SK-N-MC (cell line): Measurements from ENCODE around the gene XPO4.

Source experiments
- DNase-seq: peaks from one replicate; pipeline ENCODE4 v3.0.0-alpha.2; 2011; ENCODE audit warnings: low read depth, low spot score
- H3K27ac ChIP-seq: fragments of 200-600 bp; sonication (generic); 2 replicates; pipeline ENCODE4 v1.5.1; 2016; ENCODE audit warnings: mixed run types
- H3K36me3 ChIP-seq: fragments of 200-600 bp; sonication (generic); 2 replicates; pipeline ENCODE4 v1.6.1; 2017; ENCODE audit warnings: antibody characterized with exemption, low read length, mixed read lengths; ENCODE audit not compliant: insufficient read depth
- H3K4me3 ChIP-seq: fragments of 200-600 bp; sonication (generic); 2 replicates; pipeline ENCODE4 v1.5.1; 2016
- H3K9ac ChIP-seq: fragments of 200-600 bp; sonication (generic); 2 replicates; pipeline ENCODE4 v1.8.0; 2017; ENCODE audit warnings: mixed run types, mixed read lengths; ENCODE audit not compliant: insufficient read length
- H3K9me3 ChIP-seq: fragments of 200-600 bp; sonication (generic); 2 replicates; pipeline ENCODE4 v1.6.1; 2017; ENCODE audit warnings: low read depth, mild to moderate bottlenecking, antibody characterized with exemption, low read length, moderate library complexity, mixed read lengths
- EZH2 ChIP-seq: fragments of 200-600 bp; sonication (generic); IDR thresholded peaks from one replicate; pipeline ENCODE4 v1.6.1; 2017; ENCODE audit warnings: antibody characterized with exemption
- FOXP2 ChIP-seq: optimal IDR thresholded peaks from 2 replicates; pipeline ENCODE3; 2011; ENCODE audit warnings: mild to moderate bottlenecking, moderate library complexity; ENCODE audit not compliant: insufficient read depth; ENCODE audit errors: extremely low read length, control extremely low read depth
- POLR2AphosphoS5 ChIP-seq: IDR thresholded peaks from 2 replicates; pipeline ENCODE4 v1.6.1; 2012; ENCODE audit warnings: mild to moderate bottlenecking, low read depth, low read length, borderline replicate concordance

The XPO4 gene

DNA sequence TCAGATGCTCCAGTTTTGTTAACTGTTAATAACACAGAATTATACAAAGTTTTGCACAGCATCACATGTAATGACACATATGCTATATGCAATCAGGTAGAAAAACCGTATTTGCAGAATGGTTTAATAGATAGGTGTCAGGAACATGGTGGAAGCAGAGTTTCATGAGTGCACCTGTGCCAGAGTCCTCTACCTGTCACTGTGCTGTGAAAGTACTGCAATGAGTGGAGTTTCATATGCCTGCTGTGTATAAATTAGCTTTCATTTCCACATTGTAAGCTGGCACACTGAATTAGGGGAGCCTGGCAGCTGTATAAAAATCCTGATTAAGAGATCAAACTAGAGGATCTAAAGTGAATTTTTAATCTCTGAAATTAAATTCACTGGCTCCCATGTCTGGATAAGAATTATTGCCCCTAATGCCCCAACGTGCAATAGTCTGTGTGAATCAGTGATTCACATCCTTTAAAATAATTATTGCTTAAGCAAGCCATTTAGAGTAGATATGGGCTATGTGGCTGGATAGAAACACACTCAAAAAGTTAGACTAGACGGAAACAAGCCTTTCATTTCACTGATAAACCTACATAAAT lies 120.3 kb downstream of the XPO4 start:
- no peaks in the 10 kb centered on the region for H3K9me3 ChIP-seq
- no peak overlapping the region for H3K9ac ChIP-seq
- no peak overlapping the region for H3K27ac ChIP-seq
- no peak overlapping the region for H3K4me3 ChIP-seq
- no peak for DNase-seq
- TF ChIP-seq FOXP2: no peak
- TF ChIP-seq POLR2AphosphoS5: no peak
- TF ChIP-seq EZH2: no peak
- peaks cover 34% of the 10 kb centered on the region for H3K36me3 ChIP-seq

DNA sequence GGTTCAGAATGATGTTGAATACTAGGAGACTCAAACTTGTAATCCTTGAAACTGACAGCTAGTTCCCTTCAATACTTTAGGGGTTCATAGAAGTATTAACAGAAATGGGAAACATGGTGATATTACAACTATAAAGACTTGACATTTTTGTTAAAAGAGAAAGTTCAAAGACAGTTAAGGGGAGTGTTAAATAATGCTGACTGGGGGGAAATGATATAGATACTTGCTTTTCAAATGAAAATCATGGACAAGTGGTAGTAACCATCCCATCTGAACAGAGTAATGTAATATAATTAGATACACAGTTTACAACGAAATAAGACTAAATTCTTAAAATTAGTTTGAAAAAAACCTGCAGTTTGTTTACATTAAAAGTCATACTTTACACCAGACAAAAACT lies 122.2 kb downstream of the XPO4 start:
- no peak for DNase-seq
- H3K9ac ChIP-seq: no peak overlapping the region
- H3K36me3 ChIP-seq: peaks cover 31% of the 10 kb centered on the region
- no peaks in the 10 kb centered on the region for H3K9me3 ChIP-seq
- TF ChIP-seq FOXP2: no peak
- no peak for TF ChIP-seq EZH2
- TF ChIP-seq POLR2AphosphoS5: no peak
- no peak overlapping the region for H3K27ac ChIP-seq
- no peak overlapping the region for H3K4me3 ChIP-seq

DNA sequence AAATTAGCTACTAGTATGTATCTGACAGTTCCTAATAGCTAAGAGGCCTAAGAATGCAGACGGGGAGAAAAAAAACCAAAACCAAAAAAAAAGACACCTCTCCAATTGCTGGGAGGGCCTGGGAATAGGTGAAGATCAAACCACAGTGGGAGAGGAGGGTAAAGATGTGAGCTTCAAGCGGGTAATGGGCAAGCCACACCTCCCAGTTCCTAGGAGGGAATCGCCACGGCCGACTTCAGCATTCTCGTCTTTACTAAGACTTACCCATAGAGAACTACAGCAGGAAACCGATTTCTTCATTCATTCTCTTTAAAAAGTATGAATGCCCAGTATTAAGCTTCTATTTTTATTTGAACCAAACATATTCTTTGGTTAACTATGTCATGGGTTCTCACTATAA lies 123.1 kb downstream of the XPO4 start:
- TF ChIP-seq POLR2AphosphoS5: no peak
- TF ChIP-seq FOXP2: no peak
- TF ChIP-seq EZH2: no peak
- Histone ChIP-seq H3K9me3 (no peaks in the 10 kb centered on the region), H3K4me3 (no peak overlapping the region), H3K27ac (no peak overlapping the region), H3K36me3 (peaks cover 31% of the 10 kb centered on the region), H3K9ac (no peak overlapping the region)
- no peak for DNase-seq

DNA sequence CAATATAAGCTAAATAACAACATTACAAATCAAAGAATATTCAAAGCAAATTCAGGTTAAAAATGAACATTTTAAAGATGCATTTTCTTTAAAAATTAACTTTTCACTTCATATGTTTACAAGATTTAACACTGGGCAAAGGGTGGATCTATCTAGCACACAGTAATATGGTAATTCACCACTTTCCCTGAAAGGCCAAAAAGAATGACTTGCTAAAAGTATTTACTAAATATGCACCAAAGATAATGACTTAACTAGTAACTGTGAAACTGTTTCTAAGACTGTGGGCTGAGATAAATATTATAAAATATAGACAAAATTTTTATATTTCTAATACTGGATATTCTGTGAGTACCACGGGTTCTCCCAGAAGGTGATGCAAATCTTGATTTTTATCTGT lies 124.2 kb downstream of the XPO4 start:
- no peak overlapping the region for H3K27ac ChIP-seq
- peaks cover 23% of the 10 kb centered on the region for H3K36me3 ChIP-seq
- no peak for DNase-seq
- TF ChIP-seq EZH2 (no peak), POLR2AphosphoS5 (no peak), FOXP2 (no peak)
- no peak overlapping the region for H3K4me3 ChIP-seq
- H3K9me3 ChIP-seq: no peaks in the 10 kb centered on the region
- H3K9ac ChIP-seq: no peak overlapping the region

DNA sequence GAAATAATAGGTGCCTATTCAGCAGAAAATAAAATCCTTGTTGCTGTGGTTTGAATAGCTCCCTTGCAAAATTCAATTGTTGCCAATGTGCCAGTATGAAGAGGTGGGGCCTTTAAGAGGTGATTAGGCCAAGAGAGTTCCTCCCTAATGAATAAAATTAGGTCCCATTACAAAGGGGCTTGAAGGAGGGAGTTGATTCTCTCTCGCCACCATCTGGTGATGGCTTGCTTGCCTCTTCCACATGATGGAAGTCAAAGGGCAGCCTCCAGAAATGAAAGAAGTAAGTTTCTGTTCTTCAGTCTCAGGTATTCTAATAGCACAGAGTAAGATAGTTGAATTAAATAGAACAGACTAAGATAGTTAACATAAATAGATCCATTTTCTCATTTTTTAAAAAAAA lies 125.8 kb downstream of the XPO4 start:
- H3K27ac ChIP-seq: no peak overlapping the region
- H3K36me3 ChIP-seq: peaks cover 16% of the 10 kb centered on the region
- no peaks in the 10 kb centered on the region for H3K9me3 ChIP-seq
- TF ChIP-seq EZH2 (no peak), POLR2AphosphoS5 (no peak), FOXP2 (no peak)
- H3K9ac ChIP-seq: no peak overlapping the region
- H3K4me3 ChIP-seq: no peak overlapping the region
- DNase-seq: no peak

DNA sequence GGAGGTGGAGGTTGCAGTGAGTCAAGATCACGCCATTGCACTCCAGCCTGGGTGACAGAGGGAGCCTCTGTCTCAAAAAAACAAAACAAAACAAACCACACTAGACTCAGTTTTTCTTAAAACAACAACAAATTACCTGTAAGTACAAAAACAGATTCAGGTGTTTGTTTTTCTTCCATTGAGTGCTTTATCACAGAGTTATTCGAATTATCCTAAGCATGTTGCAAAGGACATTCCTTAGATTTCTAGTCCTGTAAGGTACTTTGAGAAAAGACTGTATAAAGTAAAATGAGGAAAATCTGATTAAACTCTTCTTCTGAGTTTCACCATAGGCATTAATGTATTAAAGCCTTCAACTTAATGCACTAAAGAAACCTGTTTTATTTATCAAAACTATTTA lies 126.6 kb downstream of the XPO4 start:
- Histone ChIP-seq H3K9me3 (no peaks in the 10 kb centered on the region), H3K4me3 (no peak overlapping the region), H3K9ac (no peak overlapping the region), H3K36me3 (peaks cover 9% of the 10 kb centered on the region; the same call in 1 of the 2 replicates), H3K27ac (no peak overlapping the region)
- TF ChIP-seq FOXP2 (no peak), POLR2AphosphoS5 (no peak), EZH2 (no peak)
- DNase-seq: no peak

DNA sequence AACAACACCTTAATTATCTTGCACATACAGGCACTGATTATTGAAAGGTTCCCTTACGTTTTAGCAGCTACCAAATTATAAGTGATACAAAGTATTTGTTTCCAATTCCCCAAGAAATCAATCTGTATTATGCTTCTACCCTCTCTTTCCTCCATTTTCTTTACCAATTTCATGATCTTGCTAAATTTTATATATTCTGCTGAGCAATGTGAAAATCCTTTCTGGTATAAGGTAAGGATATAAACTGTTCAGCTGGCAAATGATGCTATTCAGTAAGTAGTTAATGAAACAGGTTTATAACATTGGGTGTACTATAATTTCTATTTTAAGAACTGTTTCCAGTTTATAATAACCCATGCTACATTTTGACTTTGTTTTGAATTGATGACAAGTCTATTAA lies 127.8 kb downstream of the XPO4 start:
- no peak overlapping the region for H3K9ac ChIP-seq
- DNase-seq: no peak
- no peak overlapping the region for H3K4me3 ChIP-seq
- H3K27ac ChIP-seq: no peak overlapping the region
- H3K9me3 ChIP-seq: no peaks in the 10 kb centered on the region; the same call in 1 of the 2 replicates
- TF ChIP-seq FOXP2: no peak
- TF ChIP-seq EZH2: no peak
- no peak for TF ChIP-seq POLR2AphosphoS5
- H3K36me3 ChIP-seq: peaks cover 9% of the 10 kb centered on the region; the same call in 1 of the 2 replicates

DNA sequence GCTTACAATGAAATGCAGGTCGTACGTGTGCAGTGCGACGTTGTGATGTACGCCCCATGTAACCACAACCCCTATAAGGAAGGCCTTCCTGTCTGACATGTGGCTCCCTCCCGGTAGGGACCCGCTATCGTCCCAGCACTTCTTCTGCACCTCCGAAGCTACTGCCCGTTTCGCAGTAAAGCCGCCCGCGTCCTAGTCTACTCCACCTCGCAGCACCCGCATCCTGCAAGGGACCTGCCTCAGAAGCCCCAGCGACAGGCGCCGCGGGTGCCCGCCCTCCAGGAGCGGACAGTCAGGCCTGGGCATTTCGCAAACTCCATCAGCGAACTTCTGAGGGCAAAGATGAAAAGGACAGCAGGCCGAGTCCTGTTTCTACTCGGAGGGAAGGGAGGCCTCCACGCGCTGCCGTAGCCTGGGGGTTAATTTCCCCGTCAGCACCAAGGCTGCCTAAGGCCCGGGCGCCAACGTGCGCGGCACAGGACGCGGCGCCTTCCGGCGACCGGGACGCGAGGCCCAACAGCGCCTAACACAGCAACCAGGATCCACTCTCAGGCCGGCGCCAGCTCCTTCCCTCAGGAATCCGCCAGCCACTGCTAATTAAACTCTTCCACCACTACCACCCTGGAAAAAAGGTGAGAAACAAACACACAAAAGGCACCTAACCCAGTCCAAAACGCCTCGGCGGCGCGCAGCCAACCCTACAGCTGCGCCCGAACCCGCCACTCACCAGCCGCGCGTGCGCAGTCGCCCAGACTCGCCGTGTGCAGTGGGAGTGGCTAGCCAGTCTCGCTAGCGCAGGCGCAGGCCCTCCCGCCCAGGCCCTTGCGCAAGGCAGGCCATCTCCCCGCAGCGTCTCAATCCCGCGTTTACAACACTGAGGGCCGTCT lies 129.1 kb downstream of the XPO4 start, which contains the start of gene EEF1AKMT1:
TSS of gene EEF1AKMT1 (minus strand) at position 768 of the 887 bp plus-strand sequence. CDS start 16,363 bp downstream, outside the sequence.
- Histone ChIP-seq H3K9ac (peak within 1 kb of the TSS; percentile 75), H3K9me3 (no peaks in the 10 kb centered on the region; the same call in 1 of the 2 replicates), H3K4me3 (peak within 1 kb of the TSS; percentile 75), H3K27ac (peak within 1 kb of the TSS; percentile 49; the same call in 1 of the 2 replicates), H3K36me3 (peaks cover 9% of the 10 kb centered on the region; the same call in 1 of the 2 replicates)
- DNase-seq: no peak
- TF ChIP-seq POLR2AphosphoS5 (peak; percentile 89), FOXP2 (no peak)
